DLD1 (cell line): ENCODE data around the gene SKP1.

ENCODE experiments used
- in situ Hi-C: cut with HindIII; loops from 2 replicates; pipeline ENCODE4 v1.10.0; 2017; ENCODE audit warnings: low sequenced_read_pairs

The SKP1 gene

DNA sequence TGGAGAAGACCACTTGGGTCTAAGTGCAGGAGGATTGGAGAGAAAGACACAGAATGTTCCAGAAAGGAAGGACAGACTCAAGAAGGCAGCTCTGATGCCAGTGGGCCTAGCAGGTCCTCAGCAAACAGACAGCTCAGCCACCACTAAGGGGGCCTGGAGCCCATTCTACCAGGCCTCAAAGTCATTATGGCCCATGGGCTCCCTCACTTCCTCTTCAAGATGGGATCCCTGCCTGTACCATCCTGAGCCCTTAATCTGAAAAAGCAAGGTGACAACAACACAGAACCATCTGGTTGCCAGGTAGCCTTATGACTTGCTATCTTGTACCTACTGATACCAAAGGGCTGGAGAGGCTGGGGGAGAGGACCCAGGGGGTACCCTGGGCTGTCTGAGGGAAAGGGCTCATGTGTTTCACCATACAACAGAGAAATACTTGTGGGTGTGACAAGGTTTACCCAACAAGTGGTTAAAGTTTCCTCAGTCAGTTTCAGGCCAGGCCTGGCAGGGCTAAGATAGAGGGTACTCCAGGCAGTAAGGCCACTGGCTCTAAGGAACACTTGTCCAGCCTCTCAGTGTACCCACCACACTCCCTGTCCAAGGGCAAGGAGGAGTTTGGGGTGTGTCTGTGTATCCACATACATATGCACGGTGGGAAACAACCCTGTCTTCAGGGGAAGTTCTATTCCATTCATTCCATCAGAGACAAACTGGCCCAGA lies 31.6 kb downstream of the SKP1 start:
- in situ Hi-C loops = no loop called here

GRCh38 chr5:134143944-134144941 lies 32.5 kb downstream of the SKP1 start:
- in situ Hi-C loops = no loop called here

GRCh38 chr5:134143431-134143830 lies 33.3 kb downstream of the SKP1 start:
- in situ Hi-C loops = no loop called here

DNA sequence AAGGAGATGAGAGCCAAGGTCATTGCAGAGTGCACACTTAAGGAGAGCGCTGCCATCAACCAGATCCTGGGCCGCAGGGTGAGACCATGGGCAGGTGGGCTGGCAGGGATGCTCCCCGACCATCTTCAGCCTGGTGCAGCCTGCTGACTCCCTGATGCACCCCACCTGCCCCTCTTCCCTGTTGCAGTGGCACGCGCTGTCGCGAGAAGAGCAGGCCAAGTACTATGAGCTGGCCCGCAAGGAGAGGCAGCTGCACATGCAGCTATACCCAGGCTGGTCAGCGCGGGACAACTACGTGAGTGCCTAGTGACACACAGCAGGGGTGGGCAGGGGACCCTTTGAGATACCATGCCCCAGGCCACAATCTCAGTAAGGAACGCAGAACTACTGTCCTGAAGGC lies 33.9 kb downstream of the SKP1 start:
- in situ Hi-C loops = no loop called here

DNA sequence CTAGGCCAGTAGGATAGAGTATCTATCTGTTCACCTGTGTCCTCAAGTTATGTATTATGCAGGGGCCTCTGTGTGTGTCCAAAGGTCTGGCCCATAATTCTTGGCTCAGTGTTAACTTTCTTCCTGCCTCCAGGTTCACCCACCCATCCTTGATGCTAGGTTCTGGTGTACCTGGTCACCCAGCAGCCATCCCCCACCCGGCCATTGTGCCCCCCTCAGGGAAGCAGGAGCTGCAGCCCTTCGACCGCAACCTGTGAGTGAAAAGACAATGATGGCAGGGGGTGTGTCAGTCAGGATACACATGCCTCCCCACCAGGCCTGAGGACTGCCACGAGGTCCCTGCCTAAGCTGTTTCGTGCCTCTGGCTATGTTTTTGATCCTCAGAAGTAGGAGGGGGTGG lies 34.7 kb downstream of the SKP1 start:
- in situ Hi-C loops = no loop called here

DNA sequence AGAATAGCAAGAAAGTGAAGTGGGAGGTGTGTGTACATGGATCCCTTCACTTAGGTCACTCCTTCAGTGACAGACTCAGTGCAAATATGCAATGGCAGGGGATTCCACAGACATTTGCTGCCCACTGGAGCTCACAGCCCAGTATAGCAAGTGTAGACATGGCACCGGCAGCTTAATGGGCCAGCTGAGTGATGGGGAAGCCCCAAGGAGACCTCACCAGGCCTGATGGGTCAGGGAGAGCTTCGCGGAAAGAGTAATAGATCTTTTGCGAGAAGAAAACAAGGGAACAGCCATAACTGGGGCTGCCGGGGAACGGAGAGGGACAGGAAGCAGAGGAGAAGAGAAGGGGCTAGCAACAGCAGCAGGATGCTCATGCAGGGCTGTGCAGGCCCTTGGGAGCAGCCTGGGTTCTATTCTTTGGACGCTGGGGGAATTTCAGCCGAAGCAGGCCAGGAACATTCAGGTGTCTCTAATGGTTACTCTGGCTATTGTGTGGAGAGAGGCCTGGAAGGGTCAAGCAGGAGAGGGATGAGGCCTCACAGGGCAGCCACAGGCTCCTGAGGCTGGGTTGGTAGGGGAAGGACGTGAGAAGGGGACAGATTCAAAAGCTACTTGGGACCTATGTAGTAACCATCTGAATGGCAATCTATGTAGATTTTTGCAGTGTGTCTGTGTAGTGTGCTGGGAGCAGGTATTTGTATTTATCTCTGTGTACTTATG lies 35.3 kb downstream of the SKP1 start:
- in situ Hi-C loops = no loop called here

GRCh38 chr5:134140530-134141201 lies 36.1 kb downstream of the SKP1 start:
- in situ Hi-C loops = no loop called here

DNA sequence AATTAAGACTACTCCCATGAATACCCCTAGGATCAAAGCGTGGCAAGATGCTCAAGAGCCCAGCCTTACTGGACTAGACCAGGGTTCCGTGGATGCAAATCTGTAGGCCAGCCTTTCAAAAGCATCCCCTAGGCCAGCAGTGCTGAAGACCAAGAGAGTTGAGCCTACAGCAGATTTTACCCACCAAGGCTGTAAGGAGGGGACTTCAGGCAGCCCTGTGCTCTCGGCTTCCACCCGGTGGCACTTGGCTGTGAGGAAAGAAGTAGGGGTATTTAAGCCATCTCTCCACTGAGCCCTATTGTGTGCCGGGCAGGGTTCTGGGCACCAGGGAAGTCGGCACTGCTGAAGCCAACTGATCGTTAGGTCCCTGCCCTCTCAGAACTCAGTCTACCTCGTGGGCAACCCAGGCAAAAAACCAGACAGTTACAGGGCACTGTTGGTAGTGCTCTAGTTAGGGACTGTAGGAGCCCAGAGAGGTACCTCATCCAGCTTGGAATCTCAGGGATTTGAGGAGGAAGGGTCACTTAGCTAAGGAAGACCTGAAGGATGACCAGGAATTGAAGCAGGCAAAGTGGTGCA lies 36.8 kb downstream of the SKP1 start:
- in situ Hi-C loops = no loop called here

GRCh38 chr5:134139377-134139851 lies 37.3 kb downstream of the SKP1 start:
- in situ Hi-C loops = no loop called here

- in situ Hi-C loops = no loop called here
Measured at GRCh38 chr5:134138416-134139376, 38.1 kb downstream of the SKP1 start.

- in situ Hi-C loops = no loop called here
Measured at GRCh38 chr5:134136771-134137170, 40.0 kb downstream of the SKP1 start.

DNA sequence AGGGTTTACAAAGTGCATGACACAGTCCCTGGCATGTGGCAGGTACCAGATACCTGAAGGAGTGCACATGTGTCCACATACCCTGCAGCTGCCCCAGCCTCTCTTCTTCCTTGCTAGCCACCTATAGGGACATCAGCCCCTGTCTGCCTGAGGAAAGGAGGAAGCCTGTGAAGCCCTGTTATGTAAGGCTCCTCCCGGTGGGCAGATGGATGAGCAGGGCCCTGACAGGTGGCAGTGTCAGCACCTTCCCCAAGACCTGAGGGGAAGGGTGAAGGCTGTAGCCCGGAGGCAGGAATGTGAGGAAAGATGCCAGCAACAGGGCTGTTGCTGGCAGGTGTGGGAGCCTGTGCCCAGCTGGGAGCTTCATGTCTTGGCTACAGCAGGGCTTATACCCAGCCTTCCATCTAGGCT lies 40.5 kb downstream of the SKP1 start:
- in situ Hi-C loops = no loop called here

DNA sequence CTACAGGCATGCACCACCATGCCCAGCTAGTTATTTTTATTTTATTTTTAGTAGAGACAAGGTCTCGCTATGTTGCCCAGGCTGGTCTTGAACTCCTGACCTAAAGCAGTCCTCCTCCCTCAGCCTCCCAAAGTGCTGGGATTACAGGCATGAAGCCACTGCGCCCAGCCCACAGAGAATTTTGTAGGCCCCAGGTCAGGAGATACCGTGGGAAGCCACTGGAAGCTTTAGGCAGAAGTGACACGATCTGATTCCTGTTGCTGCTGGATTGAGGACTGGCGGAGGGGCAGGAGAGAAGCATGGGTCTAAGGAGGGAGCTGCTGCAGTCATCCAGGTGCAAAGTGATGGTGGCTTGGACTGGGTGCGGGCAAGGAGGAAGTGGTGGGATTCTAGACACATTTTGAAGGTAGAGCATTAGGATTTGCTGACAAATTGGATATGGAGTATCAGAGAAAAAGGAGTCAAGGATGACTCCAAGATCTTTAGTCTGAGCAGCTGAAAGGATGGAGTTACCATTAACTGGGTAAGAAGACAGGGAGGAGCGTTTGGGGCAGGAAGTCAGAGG lies 41.6 kb downstream of the SKP1 start:
- in situ Hi-C loops = no loop called here

DNA sequence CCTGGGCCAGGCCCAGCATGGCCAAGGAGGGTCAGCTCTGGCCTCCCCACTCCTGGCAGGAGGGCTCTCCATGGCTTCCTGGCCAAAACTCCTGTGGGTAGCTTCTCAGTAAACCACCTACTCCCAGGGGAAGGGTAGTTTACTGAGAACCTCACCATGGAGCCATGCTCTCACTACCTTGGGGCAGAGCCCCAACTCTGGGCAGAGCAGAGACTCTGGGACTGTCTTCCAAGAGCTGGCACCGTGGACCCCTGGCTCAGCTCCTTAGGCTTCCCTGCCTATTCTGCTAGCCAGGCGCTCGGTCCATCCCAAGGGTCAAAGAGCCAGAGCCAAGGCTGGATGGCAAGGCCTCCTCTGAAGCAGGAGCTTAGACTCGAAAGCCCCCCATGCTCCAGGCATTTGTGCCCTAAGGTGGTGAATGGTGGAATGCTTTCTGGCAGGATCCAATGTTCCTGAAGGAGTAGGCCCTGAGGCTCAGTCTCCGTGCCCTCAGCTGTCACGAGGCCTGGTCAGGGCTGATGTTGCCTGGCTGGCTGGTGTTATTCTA lies 42.7 kb downstream of the SKP1 start:
- in situ Hi-C loops = no loop called here

GRCh38 chr5:134133188-134133994 lies 43.4 kb downstream of the SKP1 start:
- in situ Hi-C loops = no loop called here

- in situ Hi-C loops = no loop called here
Measured at GRCh38 chr5:134132372-134133187, 44.2 kb downstream of the SKP1 start.
